Nephron (organoid): Measurements from ENCODE around the gene PGM5.
A peak's percentile ranks its signal among the peaks of the same experiment; 100 is the strongest.
"Not testable (repeated sequence)": the region's sequence is repeated elsewhere in the genome, so short reads cannot be mapped to it uniquely, and the experiment has no call there.

ENCODE experiments used
- H3K27ac Mint-ChIP-seq, 3 experiments: 2 replicates each; pipeline ENCODE4 v1.8.0; 2020; ENCODE audit warnings: mixed read lengths in 3 of 3, mild to moderate bottlenecking in 2 of 3, moderate library complexity in 1 of 3
- H3K27me3 Mint-ChIP-seq: 2 replicates; pipeline ENCODE4 v1.8.0; 2021; ENCODE audit warnings: low read depth, mild to moderate bottlenecking, moderate library complexity, mixed read lengths
- H3K36me3 Mint-ChIP-seq: 2 replicates; pipeline ENCODE4 v1.8.0; 2020; ENCODE audit warnings: low read depth, mixed read lengths
- H3K4me1 Mint-ChIP-seq: 2 replicates; pipeline ENCODE4 v1.8.0; 2020; ENCODE audit warnings: mixed read lengths
- H3K4me3 Mint-ChIP-seq, 3 experiments: 2 replicates each; pipeline ENCODE4 v1.8.0; 2020; ENCODE audit warnings: mild to moderate bottlenecking in 3 of 3, mixed read lengths in 3 of 3, moderate library complexity in 2 of 3
- H3K9me3 Mint-ChIP-seq: 2 replicates; pipeline ENCODE4 v1.8.0; 2020; ENCODE audit warnings: mixed read lengths

Gene PGM5

DNA sequence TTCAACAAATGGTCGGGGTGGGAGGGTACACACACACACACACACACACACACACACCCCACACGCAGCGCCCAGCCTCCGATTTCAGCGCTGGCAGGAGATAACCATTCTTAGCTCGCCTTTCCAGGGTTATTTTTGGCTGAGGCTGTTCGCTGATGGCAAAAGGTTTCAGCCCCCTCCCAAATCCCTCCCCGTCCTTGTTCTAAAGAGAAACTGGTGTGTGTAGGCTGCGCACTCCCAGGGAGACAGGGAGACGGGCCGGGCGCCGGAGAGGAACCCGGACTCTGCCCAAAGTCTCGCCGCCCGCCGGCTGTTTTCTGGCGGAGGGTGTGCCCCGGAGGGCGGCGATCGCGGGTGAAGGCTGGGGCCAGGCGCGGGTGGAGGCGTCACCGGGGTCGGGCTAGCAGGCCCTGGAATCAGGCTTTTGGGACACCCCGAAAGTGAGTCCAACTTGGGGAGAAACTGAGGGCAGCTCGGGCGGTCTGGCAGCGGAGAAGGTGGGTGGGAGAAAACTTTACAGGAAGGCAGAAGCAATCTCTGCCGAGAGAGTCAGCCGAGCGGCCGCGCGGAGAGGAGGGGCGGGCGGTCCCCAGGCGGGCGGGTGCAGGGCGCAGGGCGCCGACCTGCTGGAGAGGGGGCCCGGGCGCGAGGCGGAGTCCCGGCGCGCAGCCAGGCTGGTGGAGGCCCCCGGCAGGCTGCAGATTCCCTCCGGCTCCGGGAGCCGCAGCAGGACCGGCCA, at the start of gene PGM5:
Gene PGM5, plus strand, starts transcription at position 232 of the 739 bp plus-strand sequence. CDS start 517 bp downstream, outside the sequence.
- H3K9me3 Mint-ChIP-seq, H3K36me3 Mint-ChIP-seq: not testable (repeated sequence)
- H3K27me3 Mint-ChIP-seq, result peaks cover 14% of the 10 kb centered on the region
- peak within 1 kb of the TSS; percentile 92 to 99 (median 98) for H3K4me3 Mint-ChIP-seq
- peaks cover 14% of the 10 kb centered on the region for H3K4me1 Mint-ChIP-seq
- H3K27ac Mint-ChIP-seq, result peak within 1 kb of the TSS; percentile 95 to 99 (median 98)

GRCh38 chr9:68307127-68307526, 49.3 kb upstream of the PGM5 start:
- not testable (repeated sequence) for H3K9me3 Mint-ChIP-seq, H3K27ac Mint-ChIP-seq, H3K36me3 Mint-ChIP-seq, H3K4me1 Mint-ChIP-seq, H3K4me3 Mint-ChIP-seq, H3K27me3 Mint-ChIP-seq

DNA sequence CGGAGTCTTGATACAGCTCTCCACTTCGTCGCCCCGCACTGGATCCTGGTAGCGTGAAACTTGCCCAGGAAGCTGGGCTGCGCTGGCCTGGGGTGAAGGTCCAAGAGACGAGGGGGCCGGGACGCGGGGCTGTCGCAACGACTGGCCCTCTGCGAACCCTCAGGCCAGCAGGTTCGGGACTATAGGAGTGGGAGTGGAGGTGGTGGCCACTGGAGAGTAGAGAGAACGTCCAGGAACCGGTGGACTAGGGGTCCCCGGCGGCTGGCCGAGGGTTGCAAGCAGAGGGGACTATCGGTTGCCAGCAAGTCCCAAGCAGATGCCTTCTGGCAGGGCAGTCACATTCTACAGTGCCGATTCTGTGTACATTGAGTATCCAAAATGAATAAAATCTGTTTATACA, 48.8 kb upstream of the PGM5 start:
- not testable (repeated sequence) for H3K4me3 Mint-ChIP-seq, H3K27ac Mint-ChIP-seq, H3K4me1 Mint-ChIP-seq, H3K9me3 Mint-ChIP-seq, H3K27me3 Mint-ChIP-seq, H3K36me3 Mint-ChIP-seq

- H3K36me3 Mint-ChIP-seq, H3K4me3 Mint-ChIP-seq, H3K4me1 Mint-ChIP-seq, H3K27ac Mint-ChIP-seq, H3K9me3 Mint-ChIP-seq, H3K27me3 Mint-ChIP-seq: not testable (repeated sequence)
Measured at GRCh38 chr9:68311208-68311607, 45.2 kb upstream of the PGM5 start.

DNA sequence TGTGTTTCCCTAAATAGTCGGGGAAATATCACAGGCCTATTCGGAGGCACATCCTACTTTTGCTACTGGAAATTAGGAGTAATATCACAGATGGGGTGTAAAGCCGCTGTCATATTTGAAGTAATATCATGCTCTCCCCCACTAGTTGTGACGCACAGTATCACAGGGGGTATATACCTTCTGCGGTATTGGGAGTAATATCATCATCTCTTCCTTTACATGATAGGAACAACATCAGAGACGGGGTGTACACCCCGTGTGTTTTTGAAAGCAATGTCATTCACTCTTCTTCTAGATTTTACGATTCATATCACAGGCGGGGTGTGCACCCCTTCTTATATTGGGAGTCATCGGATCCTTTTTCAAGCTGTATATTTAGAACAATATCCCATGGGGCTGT, 38.2 kb upstream of the PGM5 start:
- not testable (repeated sequence) for H3K36me3 Mint-ChIP-seq, H3K4me3 Mint-ChIP-seq, H3K4me1 Mint-ChIP-seq, H3K27me3 Mint-ChIP-seq, H3K9me3 Mint-ChIP-seq, H3K27ac Mint-ChIP-seq

DNA sequence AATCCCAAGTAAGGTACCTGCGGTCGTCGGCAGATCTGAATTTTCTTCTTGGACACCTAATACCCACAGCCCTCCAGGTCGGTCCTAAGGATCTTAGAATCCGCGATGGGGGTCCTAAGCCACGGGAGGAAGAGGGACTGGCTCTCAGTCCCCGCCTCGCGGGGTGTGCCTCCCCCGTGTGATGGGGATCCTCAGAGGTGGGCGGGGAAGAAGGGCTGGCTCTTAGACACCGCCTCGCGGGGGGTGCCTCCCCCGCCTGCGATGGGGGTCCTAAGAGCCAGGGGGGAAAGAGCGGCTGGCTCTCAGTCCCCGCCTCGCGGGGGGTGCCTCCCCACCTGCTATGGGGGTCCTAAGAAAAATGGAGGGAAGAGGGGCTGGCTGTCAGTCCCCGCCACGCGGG, 32.7 kb upstream of the PGM5 start:
- H3K9me3 Mint-ChIP-seq, H3K4me3 Mint-ChIP-seq, H3K27ac Mint-ChIP-seq, H3K36me3 Mint-ChIP-seq, H3K27me3 Mint-ChIP-seq, H3K4me1 Mint-ChIP-seq: not testable (repeated sequence)

DNA sequence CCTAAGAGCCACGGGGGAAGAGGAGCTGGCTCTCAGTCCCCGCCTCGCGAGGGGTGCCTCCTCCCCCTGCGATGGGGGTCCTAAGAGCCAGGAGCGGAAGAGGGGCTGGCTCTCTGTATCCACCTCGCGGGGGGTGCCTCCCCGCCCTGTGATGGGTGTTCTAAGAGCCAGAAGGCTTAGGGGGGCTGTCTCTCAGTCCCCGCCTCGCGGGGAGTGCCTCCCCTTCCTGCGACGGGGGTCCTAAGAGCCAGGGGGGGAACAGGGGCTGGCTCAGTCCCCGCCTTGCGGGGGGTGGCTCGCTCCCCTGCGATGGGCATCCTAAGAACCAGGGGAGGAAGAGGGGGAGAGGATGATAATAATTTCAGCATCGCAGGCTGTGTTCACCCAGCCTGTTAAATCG, 31.9 kb upstream of the PGM5 start:
- H3K27me3 Mint-ChIP-seq, H3K4me1 Mint-ChIP-seq, H3K36me3 Mint-ChIP-seq, H3K4me3 Mint-ChIP-seq, H3K27ac Mint-ChIP-seq, H3K9me3 Mint-ChIP-seq: not testable (repeated sequence)

DNA sequence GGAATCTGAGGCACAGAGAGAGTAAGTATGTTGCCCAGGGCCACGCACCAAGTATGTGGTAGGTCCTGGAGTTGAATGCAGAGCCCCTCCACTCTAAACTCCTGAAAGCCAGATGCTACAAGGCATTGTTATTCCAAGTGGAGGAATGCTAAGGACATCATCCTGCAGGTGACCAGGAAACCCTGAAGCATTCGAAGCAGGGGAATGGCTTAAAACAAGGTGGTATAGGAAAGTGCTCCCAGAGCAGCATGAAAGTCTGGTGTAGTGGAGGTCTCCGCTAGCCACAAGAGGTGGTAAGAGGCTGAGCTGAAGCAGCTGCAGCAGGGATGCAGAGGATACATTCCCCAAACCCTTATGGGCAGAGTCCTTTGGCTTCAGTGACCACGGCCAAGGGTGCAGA, 27.3 kb upstream of the PGM5 start:
- not testable (repeated sequence) for H3K4me3 Mint-ChIP-seq, H3K27me3 Mint-ChIP-seq, H3K9me3 Mint-ChIP-seq, H3K36me3 Mint-ChIP-seq, H3K27ac Mint-ChIP-seq, H3K4me1 Mint-ChIP-seq

- H3K27me3 Mint-ChIP-seq, result not testable (repeated sequence)
Measured at GRCh38 chr9:68330531-68331173, 25.8 kb upstream of the PGM5 start.

GRCh38 chr9:68332122-68332521, 24.3 kb upstream of the PGM5 start:
- H3K4me1 Mint-ChIP-seq, H3K27me3 Mint-ChIP-seq, H3K9me3 Mint-ChIP-seq, H3K27ac Mint-ChIP-seq, H3K36me3 Mint-ChIP-seq, H3K4me3 Mint-ChIP-seq: not testable (repeated sequence)

More at GRCh38 chr9:68330531-68331173, 25.8 kb upstream of the PGM5 start:
- not testable (repeated sequence) for H3K4me3 Mint-ChIP-seq, H3K27ac Mint-ChIP-seq, H3K36me3 Mint-ChIP-seq, H3K4me1 Mint-ChIP-seq, H3K9me3 Mint-ChIP-seq

GRCh38 chr9:68335935-68336334, 20.5 kb upstream of the PGM5 start:
- not testable (repeated sequence) for H3K9me3 Mint-ChIP-seq, H3K27me3 Mint-ChIP-seq, H3K4me1 Mint-ChIP-seq, H3K36me3 Mint-ChIP-seq
- Mint-ChIP-seq H3K27ac (peak overlapping the region in 2 of 3 experiments; percentile 83 to 91), H3K4me3 (peak overlapping the region in 2 of 3 experiments; percentile 4 to 5)

DNA sequence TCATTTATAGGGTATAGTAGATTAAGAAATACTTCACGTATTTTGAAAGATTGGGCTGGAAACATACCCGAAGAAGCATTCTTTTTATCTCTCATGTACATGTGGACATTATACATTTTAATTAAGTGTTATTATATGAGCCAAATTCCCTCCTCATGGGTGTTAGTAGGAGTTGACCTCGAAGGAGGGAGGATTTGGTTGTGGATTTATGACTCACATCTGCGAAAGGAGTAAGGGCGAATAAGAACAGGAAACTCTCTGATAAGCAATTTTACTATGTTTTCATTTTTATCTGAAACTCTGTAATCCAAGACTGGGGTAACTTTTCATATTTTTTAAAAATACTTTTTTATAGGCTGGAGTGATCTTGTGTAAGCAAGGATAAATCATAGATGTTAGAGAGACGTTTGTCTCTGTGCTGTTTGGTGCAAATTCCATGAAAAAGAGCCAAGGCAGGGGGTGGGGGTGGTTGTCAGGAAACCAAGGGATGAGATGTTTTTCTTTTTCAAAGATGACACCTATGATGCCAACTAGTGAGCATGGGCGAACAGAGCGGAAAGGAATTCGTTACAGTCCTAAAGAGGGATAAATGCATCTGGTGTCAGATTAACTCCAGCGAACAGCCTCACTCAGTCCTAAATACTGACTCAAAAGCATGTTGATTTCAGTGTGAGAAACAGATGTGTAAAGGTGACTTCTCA, 19.6 kb upstream of the PGM5 start:
- Mint-ChIP-seq H3K4me3 (peak overlapping the region in 2 of 3 experiments; percentile 65 to 66), H3K27ac (peak overlapping the region; percentile 33 to 88 (median 69))
- not testable (repeated sequence) for H3K9me3 Mint-ChIP-seq, H3K4me1 Mint-ChIP-seq, H3K36me3 Mint-ChIP-seq, H3K27me3 Mint-ChIP-seq

DNA sequence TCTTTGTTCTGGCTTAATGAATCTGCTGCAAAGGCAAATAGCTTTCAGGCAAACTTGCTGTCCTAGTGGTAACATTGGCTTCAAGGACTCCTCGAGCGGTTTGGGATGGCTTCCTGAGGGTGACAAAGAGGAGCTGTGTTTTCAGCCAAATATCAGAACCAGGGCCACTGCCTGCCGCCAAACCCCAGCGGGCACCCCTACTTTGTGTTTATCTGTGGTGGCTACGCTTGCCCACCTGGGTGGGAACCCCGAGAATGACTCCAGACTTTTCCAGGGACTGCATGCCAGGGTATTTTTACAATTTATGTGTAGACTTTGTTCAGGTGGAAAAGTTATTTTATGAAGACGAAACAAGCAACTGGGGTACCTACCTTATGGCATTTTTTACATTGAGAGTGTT, 18.4 kb upstream of the PGM5 start:
- H3K27ac Mint-ChIP-seq, H3K4me3 Mint-ChIP-seq, H3K36me3 Mint-ChIP-seq, H3K9me3 Mint-ChIP-seq: not testable (repeated sequence)
- Mint-ChIP-seq H3K27me3 (peaks cover 12% of the 10 kb centered on the region), H3K4me1 (peaks cover 14% of the 10 kb centered on the region)
